ENCODE results near the gene LTBP1. TPM values are rescaled to one million over a fixed set of nuclear protein-coding genes. Genes with fewer than 3 reads are reported as not detected.

The LTBP1 gene
- total RNA-seq, 4 donors from 2014 or later: 12.6 to 81.0 (median 16.0) TPM

DNA sequence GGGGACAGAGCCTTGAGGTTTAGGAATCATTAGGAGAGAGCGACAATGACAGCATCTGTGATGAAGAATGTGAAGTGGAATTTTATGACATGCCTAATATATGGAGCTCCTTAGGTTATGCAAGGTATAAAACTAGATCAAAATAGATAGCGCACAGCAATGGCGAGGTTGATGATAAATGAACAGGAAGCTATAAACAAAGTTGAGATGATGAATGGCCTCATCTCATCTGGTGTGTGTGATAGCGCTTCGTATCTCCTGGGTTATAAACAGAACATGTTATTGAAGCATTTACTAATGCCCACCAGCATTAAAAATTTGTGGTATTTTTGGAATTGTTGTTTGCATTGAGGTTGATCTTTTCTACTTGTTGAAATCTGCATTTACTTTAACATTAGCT is 231.5 kb downstream of the LTBP1 start:
- TF ChIP-seq, protein P1, sequence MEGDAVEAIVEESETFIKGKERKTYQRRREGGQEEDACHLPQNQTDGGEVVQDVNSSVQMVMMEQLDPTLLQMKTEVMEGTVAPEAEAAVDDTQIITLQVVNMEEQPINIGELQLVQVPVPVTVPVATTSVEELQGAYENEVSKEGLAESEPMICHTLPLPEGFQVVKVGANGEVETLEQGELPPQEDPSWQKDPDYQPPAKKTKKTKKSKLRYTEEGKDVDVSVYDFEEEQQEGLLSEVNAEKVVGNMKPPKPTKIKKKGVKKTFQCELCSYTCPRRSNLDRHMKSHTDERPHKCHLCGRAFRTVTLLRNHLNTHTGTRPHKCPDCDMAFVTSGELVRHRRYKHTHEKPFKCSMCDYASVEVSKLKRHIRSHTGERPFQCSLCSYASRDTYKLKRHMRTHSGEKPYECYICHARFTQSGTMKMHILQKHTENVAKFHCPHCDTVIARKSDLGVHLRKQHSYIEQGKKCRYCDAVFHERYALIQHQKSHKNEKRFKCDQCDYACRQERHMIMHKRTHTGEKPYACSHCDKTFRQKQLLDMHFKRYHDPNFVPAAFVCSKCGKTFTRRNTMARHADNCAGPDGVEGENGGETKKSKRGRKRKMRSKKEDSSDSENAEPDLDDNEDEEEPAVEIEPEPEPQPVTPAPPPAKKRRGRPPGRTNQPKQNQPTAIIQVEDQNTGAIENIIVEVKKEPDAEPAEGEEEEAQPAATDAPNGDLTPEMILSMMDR (IDR thresholded peaks at IDR 0.05): no peak
- DNase-seq (ENCODE audit: low spot score): no peak
- ATAC-seq (ENCODE audit: low FRiP score): no peak

DNA sequence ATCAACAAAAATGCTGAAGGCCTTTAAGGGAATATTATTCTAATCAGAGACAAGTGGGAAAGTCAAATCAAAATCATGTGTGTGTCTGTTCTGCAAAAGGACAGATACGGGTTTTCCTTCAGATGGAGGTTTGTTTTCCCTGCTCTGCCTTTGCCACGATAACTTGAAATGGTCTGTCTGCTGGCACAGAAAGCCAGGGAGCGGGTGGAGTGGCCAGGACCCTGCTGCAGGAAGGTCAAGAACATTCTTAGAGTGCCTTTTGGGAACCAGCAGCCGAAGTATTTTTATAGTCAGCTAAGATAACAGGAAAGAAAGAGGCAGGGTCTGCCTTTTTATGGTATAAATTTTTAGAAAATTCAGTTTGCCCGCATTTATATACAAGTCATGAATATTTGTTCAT is 234.2 kb downstream of the LTBP1 start:
- TF ChIP-seq, protein P1 (IDR thresholded peaks at IDR 0.05): no peak
- ATAC-seq (ENCODE audit: low FRiP score) (no peak), DNase-seq (ENCODE audit: low spot score) (no peak)

DNA sequence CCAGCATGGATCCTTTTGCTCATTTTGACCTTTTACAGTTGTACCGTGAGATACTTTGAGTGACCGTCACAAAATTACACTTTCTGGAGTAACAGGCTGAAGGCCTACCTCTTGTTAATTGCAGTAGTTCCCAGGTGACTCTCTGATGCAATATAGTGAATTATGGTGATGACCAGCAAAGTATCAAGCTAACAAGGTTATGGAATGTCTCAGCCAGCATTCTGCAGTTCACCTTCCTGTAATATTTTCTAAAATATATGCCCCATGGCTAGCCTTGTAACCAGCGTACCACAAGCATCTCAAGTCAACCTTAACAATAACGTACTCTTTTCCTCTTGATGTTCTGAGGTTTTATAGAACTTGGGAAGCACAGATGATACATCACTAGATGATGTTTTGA is 234.7 kb downstream of the LTBP1 start:
- TF ChIP-seq, protein P1 (IDR thresholded peaks at IDR 0.05): no peak
- no peak for ATAC-seq (ENCODE audit: low FRiP score)
- DNase-seq (ENCODE audit: low spot score): no peak

DNA sequence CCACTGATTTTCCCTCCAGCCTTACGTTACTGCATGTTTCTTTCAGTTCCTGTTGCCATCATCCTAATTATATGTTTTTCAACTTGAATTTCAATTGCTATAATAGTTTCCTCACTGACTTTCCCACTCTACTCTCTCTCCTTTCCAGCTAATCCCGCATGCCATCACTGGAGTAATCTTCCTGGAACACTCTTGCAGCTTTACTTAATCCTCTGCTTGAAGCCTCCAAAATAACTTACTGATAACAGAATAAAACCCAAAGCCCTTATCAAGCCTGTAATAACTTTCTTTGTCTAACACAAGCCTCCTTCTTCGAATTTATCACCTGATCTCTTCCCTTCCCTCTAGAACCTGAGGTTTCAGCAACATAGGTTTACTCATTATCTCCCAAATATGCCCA is 237.3 kb downstream of the LTBP1 start:
- DNase-seq (ENCODE audit: low spot score) (no peak), ATAC-seq (ENCODE audit: low FRiP score) (no peak)
- TF ChIP-seq, protein P1 (IDR thresholded peaks at IDR 0.05): no peak

DNA sequence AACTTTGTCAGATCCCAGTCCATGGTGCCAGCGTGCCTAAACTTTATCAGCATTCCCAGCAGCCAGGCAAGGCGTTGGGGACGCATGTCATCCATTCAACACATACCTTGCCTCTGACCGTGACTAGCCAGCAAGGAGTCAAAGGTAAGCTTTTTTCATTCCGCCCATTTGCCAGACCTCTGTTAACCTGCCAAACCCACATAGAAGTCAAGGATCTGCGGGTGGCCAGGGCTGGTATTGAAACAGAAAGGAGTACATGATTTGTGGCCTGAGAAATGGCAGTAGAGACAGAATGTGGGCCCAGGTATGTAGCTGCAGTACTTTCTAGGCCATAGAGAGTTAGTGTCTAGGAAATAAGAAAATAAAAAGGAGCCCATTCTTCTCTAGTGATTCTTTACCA is 240.2 kb downstream of the LTBP1 start:
- no peak for DNase-seq (ENCODE audit: low spot score)
- TF ChIP-seq, protein P1 (IDR thresholded peaks at IDR 0.05): no peak
- no peak for ATAC-seq (ENCODE audit: low FRiP score)

DNA sequence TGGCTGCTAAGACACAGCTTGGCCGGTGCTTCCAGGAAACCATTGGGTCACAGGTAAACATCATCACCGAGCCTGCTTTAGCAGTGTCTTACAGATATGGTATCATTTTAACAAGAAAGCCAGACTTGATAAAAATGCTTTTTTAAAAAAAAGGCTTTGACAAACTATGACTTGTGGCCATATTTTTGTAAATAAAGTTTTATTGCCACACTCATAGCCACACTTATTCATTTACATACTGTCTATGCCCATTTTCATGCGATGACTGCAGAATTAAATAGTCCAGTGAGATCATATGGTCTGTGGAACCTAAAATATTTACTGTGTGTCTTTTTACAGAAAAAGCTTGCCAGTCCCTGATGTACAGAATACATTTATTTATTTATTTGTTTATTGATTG is 242.0 kb downstream of the LTBP1 start:
- ATAC-seq (ENCODE audit: low FRiP score) (no peak), DNase-seq (ENCODE audit: low spot score) (no peak)
- TF ChIP-seq, protein P1 (IDR thresholded peaks at IDR 0.05): no peak

DNA sequence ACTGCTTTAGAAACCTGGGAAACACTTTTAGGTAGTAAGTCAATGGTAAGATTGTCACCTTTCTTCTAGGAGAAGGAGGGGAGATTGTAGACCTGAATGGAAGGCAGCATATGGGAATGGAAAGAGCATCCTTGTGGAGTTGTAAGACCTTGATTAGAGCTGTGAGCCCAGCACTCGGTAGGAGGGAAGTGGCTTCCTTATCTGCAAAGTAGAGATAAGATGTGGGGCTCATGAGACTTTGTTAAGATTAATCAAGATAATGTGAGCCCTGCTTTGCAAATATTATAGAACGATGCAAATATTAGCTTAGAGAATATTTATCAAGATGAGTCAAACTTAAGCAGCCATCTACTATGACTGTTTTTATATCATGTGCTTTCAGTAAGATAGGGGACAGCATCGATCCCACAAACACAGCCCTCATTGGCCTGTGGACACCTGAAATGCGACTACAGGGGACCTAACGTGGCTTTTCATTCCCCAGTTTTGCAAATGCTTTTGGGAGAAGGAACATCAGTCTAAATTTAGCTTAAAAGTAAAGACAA is 243.7 kb downstream of the LTBP1 start:
- no peak for ATAC-seq (ENCODE audit: low FRiP score)
- no peak for DNase-seq (ENCODE audit: low spot score)
- TF ChIP-seq, protein P1 (IDR thresholded peaks at IDR 0.05): no peak

All from omental fat pad (tissue), 4 donors.